Neural cell (in vitro differentiated cells): ENCODE data around the gene NCKAP1.

ENCODE experiments used
- CTCF ChIP-seq: fragments of 450-650 bp; IDR thresholded peaks from 2 replicates; pipeline ENCODE4 v1.5.1; 2014; ENCODE audit warnings: antibody characterized with exemption, mild to moderate bottlenecking, moderate library complexity; ENCODE audit not compliant: poor library complexity, severe bottlenecking
- EP300 ChIP-seq: fragments of 450-650 bp; conservative IDR thresholded peaks from 2 replicates; pipeline ENCODE4 v1.6.1; 2014; ENCODE audit warnings: antibody characterized with exemption, mild to moderate bottlenecking, moderate library complexity; ENCODE audit not compliant: poor library complexity, severe bottlenecking
- EZH2 ChIP-seq: fragments of 200-600, 300-800 bp; shearing (Covaris generic), sonication (generic); IDR thresholded peaks from 2 replicates; pipeline ENCODE4 v1.6.1; 2014; ENCODE audit warnings: antibody characterized with exemption, low read length, borderline replicate concordance, mild to moderate bottlenecking; ENCODE audit not compliant: insufficient read depth, poor library complexity, severe bottlenecking
- MXI1 ChIP-seq: fragments of 450-650 bp; conservative IDR thresholded peaks from 2 replicates; pipeline ENCODE4 v1.6.1; 2014; ENCODE audit warnings: antibody characterized with exemption, mild to moderate bottlenecking; ENCODE audit not compliant: poor library complexity, severe bottlenecking
- POLR2AphosphoS5 ChIP-seq: IDR thresholded peaks from 2 replicates; pipeline ENCODE4 v1.6.1; 2012
- RAD21 ChIP-seq: fragments of 450-650 bp; conservative IDR thresholded peaks from 2 replicates; pipeline ENCODE4 v1.6.1; 2014; ENCODE audit warnings: antibody characterized with exemption, mild to moderate bottlenecking, moderate library complexity
- SMC3 ChIP-seq: fragments of 450-650 bp; conservative IDR thresholded peaks from 2 replicates; pipeline ENCODE4 v1.6.1; 2014; ENCODE audit warnings: antibody characterized with exemption, mild to moderate bottlenecking, moderate library complexity; ENCODE audit not compliant: poor library complexity
- TAF1 ChIP-seq: IDR thresholded peaks from 2 replicates; pipeline ENCODE4 v1.6.1; 2012; ENCODE audit warnings: low read depth

DNA sequence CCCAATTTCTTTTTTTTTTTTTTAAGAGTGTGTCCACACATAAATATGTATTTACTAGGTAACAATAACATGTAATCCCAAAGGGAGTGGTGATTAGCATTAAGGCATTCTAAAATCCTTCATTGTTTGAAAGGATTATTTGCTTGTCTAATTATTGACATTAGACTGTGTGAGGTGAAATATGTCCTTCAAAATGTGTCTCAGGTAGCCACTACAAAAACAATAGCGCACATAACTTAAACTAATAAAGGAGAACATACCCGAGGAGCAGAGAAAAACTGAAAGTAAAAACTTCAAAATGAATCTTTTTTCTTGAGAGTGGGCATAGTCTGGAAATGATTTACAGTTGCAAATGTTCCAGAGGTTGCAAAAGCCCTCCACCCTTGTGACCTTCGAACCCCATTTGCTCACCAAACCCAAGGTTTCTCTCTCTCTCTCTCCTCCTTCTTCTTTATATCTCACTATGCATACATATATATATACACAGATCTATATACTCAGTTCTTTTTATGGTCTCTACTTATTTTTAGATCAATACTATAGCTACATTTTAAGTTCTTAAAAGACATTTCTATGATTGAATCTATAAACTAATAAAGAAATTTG, 147.4 kb downstream of the NCKAP1 start:
- no peak for TF ChIP-seq CTCF
- TF ChIP-seq MXI1, result no peak
- no peak for TF ChIP-seq EZH2
- no peak for TF ChIP-seq EP300
- no peak for TF ChIP-seq TAF1
- no peak for TF ChIP-seq RAD21
- no peak for TF ChIP-seq POLR2AphosphoS5
- TF ChIP-seq SMC3, result no peak
